GM19324 (cell line): ENCODE measurements around the gene UTP3.
"Not testable (repeated sequence)": the region's sequence is repeated elsewhere in the genome, so short reads cannot be mapped to it uniquely, and the experiment has no call there.

Experiments used
- ATAC-seq: cut with Tn5 transposase; IDR thresholded peaks from one replicate; pipeline ENCODE4 v1.9.1; 2021; ENCODE audit warnings: mild to moderate bottlenecking, moderate library complexity; ENCODE audit not compliant: unreplicated experiment, low FRiP score

UTP3 gene

DNA sequence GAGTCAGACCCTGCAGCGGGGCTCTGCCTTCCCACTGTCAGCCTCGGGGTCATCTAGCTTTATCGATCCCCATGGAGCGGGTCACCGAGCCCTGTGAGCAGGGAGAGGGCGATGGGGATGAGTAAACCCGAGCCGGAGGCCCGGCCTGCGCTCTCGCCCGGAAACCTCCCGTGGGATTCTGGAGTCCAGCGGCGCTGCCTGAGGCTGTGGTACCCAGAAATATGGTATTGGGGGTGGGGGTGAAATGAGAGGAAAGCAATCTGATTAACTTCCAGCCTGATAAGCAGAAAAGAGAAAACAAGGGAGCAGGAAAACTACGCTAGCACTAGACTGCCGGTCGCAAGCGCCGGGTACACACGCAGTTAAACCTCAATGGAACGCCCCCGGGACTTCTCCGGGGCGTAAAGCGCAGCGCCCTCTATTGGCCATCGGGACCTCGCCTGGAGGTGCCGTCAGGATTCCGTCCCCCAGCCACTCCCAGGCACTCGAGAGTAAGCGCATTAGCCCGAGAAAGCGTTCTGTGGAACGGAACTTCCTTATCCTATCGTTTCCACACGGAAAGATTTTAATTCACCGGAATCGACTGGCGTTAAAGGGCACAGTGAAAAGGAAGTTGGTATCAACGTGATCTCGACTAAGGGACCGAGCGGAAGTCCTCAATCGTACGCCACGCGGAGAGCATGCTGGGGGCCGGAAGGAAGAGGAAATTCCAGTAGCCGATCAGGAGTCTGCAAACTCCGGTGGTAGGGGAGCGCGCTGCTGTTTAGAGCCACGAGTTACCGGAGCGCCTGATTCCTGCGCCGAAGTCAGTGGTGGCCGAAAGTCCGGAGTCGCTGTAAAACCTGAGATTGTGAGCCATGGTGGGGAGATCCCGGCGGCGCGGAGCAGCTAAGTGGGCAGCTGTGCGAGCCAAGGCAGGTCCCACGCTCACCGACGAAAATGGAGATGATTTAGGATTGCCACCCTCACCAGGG, at the start of gene UTP3:
UTP3 (plus strand) TSS at position 712 of the 974 bp plus-strand sequence; CDS start at position 858, 146 bp downstream.
- ATAC-seq = peak; percentile 97

DNA sequence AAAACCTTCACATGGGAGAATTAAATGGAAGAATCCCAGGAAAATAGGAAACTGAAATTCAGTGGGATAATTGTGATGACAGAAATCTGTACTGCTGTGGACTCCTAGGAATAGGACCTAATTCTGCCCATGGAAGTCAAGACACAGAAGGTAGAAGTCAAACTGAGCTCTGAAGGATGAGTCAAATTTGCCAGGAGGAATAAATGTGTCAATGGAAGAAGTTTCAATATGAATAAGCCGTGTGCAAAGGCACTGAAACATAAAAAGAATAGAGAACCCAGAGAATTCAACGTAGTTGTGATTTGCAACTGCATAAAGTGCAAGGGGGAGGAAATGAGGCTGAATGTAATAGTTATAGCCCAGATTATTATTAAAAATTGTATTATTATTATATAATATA, 48.1 kb upstream of the UTP3 start:
- no peak for ATAC-seq

DNA sequence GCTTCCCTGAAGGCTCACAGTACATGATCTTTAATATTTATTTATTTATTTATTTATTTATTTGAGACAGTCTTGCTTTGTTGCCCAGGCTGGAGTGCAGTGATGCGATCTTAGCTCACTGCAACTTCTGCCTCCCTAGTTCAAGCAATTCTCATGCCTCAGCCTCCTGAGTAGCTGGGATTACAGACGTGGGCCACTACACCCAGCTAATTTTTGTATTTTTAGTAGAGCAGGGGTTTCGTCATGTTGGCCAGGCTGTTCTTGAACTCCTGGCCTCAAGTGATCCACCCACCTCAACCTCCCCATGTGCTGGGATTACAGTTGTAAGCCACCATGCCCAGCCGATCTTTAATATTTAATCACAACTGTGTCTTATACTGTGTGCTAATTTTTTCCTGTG, 37.6 kb upstream of the UTP3 start:
- ATAC-seq = not testable (repeated sequence)

DNA sequence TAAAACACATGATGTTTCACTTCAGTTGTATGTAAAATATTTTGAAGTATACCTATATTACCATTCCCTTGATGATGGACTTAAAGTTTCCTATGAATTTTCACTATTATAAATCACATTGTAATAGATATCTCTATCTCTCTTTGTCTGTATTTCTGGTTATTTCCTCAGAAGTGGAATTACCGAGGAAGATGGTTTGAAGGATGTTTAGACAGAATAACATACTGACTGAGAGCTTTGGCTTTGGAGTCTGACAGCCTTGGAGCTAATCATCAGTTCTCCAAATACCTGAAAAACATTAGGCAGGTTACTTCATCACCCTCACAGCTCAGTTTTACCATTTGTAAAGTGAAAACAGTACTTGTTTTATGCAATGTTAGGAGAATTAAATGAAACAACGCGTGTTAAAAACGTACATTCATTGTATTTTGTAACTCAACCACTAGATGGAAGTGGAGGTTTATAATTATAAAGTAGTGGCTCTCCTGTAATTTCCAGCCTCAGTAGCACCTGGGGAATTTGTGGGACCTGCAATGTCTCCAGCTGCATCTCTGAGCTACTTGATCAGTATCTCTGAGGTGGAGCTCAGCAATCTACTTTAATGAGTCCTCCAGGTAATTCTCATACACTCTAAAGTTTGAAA, 36.3 kb upstream of the UTP3 start:
- no peak for ATAC-seq

GRCh38 chr4:70654605-70655011, 33.7 kb upstream of the UTP3 start:
- no peak for ATAC-seq

DNA sequence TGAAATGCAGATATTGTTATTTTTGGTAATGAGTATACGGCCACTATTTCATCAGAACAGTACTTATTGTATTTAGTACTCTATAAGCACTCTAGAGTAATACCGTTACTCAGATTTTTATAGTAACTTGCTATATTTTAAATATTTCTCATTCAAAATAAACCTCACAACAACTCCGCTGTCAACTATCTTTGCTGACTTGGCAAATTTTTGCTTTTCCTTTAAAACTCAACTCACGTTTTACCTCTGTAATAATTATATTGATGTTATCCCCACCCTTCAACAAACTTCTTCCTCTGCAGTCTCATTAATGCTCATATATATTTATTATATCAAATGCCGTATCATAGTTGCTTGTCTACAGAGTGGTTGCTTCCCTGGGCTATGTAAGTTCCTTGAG, 31.0 kb upstream of the UTP3 start:
- no peak for ATAC-seq

DNA sequence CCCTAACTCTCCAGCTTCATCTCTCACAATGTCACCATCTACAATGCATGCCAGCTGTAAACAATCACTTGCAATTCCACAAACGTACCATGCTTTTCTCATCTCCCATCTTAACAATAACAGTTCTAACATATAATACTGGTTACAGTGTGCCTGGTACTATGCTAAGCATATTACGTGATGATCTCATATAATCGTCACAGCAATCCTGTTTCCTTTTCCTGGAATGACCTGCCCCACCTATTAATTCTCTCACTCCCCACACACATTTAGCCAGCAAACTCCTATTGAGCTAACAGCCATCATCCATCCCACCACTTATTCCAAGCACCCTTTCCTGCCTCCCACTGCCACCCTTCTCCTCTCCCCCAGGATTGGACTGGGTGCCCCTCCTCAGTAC, 29.9 kb upstream of the UTP3 start:
- ATAC-seq = no peak

DNA sequence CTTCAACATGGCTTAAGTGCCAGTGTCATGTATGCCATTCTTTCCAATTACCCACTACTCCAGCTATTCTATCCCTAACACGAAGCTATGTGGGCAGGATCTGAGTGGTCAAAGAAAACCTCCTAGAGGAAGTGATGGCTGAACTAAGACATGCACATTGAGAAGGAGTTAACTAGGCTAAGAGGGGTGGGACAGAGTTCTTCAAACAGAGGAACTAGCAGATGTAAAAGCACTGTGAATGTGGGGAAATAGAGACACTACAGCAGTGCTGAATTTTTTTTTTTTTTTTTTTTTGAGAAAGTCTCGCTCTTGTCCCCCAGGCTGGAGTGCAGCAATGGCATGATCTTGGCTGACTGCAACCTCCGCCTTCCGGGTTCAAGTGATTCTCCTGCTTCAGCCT, 28.2 kb upstream of the UTP3 start:
- ATAC-seq = no peak

DNA sequence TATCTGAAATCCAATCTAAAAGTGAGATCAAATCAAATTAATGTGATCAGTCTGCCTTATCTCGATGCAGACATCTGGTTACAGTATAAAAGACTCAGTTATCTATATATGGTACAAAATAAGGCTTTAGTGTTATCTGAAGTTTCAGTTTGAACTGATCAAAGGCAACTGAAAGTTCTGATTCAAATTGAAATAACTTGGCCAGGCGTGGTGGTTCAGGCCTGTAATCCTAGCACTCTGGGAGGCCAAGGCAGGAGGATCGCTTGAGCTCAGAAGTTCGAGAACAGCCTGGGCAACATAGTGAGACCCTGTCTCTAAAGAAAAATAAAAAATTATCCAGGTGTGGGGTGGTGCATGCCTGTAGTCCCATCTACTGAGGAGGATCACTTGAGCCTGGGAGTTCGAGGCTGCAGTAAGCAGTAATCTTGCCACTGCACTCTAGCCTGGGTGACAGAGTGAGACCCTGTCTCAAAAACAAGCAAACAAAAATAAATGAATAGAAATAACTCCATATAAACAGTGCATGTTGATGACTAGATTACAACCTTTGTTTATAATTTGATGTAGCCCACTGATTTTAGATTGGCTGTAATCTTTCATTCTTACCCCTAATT, 26.9 kb upstream of the UTP3 start:
- peak; percentile 39 for ATAC-seq

DNA sequence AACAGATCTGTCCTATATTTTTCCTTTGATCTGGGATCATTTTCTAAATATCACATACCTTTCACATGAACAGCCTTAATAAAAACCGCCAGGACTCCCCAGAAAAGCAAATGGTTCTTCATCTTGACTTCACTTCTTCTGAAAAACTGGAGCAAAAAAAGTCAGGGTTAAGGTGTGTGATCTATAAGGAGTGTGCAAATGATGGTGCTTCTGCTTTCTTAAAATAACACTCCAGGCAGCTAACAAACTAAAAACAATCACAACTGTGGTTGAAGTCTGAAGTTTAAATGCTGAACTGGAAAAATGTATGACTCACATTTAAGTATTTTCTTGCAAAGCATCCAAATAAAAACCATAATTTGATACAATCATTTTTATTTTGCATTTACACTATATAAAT, 22.0 kb upstream of the UTP3 start, which contains the start of gene JCHAIN:
JCHAIN (minus strand) TSS at position 140 of the 400 bp plus-strand sequence; CDS start at position 122, 18 bp downstream.
- ATAC-seq = peak; percentile 48

GRCh38 chr4:70667740-70668535, 20.4 kb upstream of the UTP3 start:
- peak; percentile 46 for ATAC-seq

DNA sequence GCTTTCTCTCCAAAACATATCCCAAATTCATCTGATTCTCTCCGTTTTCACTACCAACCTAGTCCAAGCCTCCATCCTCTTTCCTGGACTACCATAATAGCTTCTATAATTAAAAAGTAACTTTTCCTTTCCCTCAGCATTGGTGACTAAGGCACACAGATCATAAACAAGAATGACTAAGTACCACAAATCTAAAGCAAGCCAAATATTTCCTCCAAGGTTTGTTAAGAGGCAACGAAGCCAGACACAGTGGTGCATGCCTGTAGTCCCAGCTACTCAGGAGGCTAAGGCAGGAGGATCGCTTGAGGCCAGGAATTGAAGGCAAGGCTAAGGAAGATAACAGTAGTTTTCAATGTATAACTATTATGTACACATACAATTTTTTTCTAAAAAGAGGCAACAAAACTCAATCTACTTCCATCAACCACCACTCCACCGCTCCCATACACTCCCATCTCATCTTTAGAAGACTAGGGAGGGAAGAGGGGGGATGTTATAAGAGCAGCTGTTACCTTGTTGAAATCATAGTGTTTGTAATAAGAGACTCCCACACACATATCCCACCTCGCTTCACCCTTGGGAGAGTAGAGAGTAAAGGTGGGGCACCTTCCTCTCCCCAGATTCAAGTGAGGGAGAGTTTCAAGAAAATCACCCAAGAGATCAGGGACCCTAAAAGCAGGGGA, 17.9 kb upstream of the UTP3 start:
- no peak for ATAC-seq

GRCh38 chr4:70671091-70671490, 17.2 kb upstream of the UTP3 start:
- ATAC-seq = no peak

- ATAC-seq = no peak
Measured at GRCh38 chr4:70674191-70674590, 14.1 kb upstream of the UTP3 start.

GRCh38 chr4:70674731-70675130, 13.6 kb upstream of the UTP3 start:
- ATAC-seq = no peak

DNA sequence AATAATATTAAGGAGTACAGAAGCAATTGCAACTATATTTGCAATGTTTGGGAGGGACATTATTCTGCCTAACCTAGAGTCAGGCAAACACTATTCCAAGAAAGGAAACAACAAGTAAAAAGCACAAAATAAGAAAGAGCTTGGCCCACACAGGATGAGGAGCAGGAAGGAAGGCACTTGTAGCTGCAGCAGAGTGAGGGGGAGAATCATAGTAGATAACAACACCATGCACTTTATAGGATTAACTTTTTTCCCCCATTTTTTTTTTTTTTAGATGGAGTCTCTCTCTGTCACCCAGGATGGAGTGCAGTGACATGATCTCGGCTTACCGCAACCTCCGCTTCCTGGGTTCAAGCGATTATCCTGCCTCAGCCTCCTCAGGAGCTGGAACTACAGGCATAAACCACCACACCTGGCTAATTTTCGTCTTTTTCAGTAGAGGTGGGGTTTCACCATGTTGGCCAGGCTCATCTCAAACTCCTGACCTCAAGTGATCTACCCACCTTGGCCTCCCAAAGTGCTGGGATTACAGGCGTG, 11.7 kb upstream of the UTP3 start:
- ATAC-seq = no peak

DNA sequence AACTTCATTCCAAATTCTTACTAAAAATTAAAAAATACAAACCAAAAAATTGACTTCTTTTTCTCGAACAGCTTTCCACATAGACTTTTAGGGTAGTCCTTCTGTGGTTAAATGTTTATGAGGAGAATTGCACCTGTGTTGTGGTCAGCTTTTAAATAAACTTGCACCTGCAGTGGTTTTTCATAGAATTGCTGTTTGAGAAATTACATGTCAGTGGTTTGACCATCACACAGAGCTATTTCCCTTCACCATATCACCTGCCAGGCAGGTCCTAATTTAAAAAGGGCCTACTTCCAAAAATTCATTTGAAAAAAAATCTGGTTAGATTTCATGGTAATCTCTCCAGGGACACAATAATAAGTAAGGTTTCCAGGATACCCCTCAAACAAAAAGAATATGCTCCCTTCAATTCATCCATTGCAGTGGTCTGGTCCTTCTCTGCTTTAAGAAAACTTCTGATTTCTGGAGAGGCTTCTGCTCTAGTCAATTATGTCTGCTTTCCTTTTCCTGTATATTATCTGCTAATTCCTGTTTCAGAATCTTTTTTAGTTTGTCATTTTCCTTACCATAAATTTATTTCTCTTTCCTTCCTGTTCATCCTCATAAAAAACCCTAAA, 9.8 kb upstream of the UTP3 start:
- ATAC-seq = peak; percentile 82

- no peak for ATAC-seq
Measured at GRCh38 chr4:70680934-70681333, 7.4 kb upstream of the UTP3 start.

GRCh38 chr4:70681704-70682103, 6.6 kb upstream of the UTP3 start:
- ATAC-seq = no peak
